Measurements from ENCODE around the gene PLXDC2.

PLXDC2 gene

DNA sequence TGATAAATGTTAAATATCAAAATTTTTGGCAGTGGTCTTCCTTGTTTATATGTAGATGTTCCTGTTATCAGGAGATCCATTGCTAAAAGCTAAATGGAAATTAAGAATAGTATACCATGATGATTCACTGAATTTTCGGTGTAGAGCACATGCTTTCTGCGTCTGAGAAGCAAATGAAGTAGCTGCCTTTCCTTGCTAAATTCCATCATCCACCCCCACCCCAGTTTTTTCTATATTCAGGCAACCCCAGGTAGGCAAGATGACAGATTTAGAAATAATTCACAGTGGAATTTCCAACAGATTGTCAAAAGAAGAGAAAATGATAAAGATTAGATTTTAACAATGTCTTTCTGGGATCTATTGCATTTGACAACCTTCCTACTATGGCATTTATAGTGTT lies 231.9 kb downstream of the PLXDC2 start:
- no peak for DNase-seq (ENCODE audit: low read depth)

DNA sequence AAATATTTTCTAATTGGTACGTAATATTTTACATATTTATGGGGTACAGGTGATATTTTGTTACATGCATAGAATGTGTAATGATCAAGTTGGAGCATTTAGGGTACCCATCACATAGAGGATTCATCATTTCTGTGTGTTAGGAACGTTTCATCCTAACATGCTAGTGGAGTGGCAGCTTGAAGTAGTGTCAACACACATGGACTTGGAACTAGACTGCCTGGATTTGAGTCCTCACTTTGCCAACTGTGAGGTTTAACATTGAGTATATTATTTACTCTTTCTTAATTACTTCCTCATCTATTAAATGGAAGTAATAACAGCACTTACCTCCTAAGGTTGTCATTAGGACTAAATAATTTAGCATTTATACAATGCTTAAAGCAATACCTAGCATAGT lies 241.9 kb downstream of the PLXDC2 start:
- no peak for DNase-seq (ENCODE audit: low read depth)

DNA sequence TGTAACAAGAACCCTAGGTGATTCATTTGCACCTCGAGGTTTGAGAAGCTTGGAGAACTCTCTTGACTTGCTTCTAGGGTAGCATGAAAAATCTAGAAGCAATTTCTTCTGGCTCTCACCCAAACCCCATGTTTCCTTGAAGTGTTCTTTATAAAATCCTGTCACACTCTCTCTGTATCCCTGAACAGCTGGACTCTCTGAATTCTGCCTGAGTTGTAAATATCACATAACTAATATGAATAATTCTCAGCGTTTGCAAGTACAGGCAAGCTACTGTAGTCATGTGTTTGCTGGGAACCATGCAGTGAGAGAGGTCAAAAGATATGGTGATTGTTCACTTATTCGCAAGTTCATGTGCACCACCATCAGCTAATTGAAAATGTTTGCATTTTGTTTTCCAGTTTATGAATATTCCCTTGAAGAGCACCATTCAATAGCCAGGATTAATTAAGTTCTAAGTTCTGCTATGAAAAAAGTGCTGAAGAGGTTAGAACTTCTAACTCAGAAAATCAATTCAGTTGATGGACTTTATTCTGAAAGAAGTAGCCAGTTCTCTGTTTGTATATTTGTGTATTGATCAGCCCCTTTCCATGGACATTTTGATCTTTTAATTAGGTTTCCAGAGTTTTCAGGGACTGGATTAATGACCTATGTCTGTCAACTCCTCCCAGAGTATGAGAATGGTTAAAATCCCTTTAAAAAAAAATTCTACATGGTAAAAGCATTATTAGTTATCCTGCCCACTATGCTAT lies 243.0 kb downstream of the PLXDC2 start:
- DNase-seq (ENCODE audit: low read depth), result no peak

DNA sequence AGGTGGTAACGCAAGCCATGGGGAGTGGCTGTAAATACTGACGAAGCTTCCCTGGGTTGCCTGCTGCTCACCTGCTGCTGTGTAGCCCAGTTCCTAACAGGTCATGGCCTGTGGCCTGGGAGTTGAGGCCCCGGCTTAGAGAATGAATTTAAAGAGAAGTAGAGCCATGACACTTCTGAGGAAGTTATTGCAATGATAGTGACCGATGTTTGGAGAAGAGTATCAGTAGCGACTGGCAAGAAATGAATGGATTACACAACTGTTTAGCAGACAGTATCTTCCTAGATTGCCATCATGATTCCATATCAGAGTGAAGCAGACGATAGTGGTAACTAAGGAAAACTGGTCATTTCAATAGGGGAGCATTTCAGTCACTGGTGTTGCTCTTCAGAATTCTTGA lies 249.6 kb downstream of the PLXDC2 start:
- DNase-seq (ENCODE audit: low read depth), result no peak

DNA sequence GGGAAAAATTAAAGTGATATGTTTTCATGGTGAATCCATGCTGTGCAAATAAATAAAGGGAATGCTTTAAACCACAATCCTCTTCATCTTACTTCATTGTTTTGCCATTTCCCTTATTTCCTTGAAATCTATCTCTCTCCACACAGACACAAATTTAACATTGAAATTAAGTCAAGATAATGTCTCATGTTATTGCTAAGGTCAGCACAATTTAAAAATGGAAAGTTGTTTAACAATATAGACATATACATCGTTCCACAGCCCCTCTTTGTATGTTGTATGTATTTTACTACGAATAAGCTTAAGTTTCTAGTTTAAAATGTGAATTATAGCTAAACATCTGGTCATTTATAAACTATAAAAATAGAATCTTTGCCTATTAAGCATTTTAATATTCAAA lies 256.9 kb downstream of the PLXDC2 start:
- DNase-seq (ENCODE audit: low read depth), result no peak

DNA sequence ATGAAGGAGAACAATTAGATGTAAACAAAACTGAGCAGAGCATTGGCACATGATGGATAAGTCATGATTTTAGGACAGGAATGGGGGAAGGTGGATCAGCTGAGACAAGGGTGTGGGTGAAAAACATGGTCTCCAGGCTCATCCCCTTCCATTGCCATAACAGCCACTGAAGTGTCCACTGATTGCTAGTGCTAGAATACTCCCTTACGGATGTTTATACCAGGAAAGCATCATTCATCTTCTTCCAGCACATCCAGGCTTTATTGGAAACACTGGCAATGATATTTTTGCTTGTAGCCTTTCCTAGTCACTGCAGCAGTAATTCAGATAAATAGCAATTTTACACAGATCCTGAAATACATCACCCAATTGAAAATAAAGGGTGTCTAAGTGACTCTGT lies 259.5 kb downstream of the PLXDC2 start:
- DNase-seq (ENCODE audit: low read depth), result no peak

- DNase-seq (ENCODE audit: low read depth), result no peak
These were observed 268.2 kb downstream of the PLXDC2 start for GRCh38 chr10:20084451-20084850.

DNA sequence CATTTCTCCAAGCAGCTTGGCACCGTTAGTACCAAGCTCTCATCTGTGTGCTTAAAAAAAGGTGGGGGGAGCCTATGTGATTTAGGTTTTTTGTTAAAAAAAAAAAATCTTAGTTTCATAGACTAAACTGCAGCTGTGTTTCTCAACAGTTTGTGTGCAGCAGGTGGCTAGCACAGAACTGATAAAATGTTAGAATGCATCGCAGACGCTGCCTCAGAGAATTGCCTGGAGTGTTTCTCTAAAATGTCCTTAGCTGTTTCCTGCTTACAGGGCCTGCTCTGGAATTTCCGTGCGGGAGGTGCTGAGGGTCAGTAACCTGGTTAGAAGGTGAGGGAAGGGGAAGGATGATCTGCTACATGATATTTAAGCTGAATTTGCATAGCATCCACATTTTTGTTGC lies 268.9 kb downstream of the PLXDC2 start:
- no peak for DNase-seq (ENCODE audit: low read depth)

DNA sequence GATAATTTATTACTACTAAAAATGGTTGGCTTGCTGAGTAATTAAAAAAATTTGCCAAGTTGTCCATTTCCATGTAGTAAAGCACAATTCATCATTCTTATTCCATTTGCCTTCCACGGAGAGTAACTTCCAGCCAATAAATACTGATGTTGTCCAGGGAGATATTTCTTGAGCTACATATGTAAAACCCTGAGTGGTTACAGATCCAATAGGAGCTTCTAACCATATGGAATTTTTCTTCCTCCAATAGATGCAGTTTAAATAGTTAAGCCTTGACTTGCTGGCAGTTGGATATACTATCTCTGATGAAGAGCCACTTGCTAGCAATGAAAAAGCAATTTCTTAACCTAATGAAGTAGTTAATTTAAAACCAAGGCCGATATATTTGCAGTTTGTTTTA lies 271.1 kb downstream of the PLXDC2 start:
- DNase-seq (ENCODE audit: low read depth), result no peak

GRCh38 chr10:20088061-20088701 lies 271.9 kb downstream of the PLXDC2 start:
- no peak for DNase-seq (ENCODE audit: low read depth)

DNA sequence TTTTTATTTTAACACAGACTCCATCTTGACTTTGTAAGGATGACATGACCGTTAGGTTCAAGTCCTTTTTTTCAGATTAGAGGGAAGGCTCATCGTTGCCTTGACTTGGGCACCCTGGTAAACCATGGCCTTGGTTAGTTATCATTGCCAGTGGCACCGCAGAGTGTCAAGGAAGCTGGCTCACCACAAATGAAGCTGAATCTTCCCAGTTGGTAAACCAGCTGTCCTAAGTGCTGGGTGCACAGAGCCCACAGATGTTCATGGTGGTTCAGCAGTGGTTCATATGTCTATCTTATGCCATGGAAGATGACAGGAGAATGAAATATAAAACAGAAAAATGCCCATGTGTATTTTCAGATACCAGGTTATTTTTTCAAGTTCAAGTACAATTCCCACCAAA lies 273.6 kb downstream of the PLXDC2 start:
- DNase-seq (ENCODE audit: low read depth), result no peak

- DNase-seq (ENCODE audit: low read depth), result no peak
These were observed 274.6 kb downstream of the PLXDC2 start for GRCh38 chr10:20090831-20091230.

GRCh38 chr10:20091698-20092097 lies 275.5 kb downstream of the PLXDC2 start:
- DNase-seq (ENCODE audit: low read depth), result no peak

DNA sequence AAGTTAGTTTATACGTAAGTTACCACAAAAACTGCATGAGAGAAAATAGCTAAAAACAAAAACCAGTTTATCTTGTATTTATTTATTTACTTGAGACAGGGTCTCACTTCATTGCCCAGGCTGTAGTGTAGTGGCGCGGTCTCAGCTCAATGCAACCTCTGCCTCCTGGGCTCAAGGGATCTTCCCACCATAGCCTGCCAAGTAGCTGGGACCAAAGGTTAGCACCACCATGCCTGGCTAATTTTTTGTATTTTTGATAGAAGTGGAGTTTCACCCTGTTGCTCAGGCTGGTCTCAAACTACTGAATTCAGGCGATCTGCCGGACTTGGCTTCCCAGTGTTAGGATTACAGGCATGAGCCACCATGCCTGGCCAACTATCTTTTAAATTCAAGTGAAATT lies 277.4 kb downstream of the PLXDC2 start:
- DNase-seq (ENCODE audit: low read depth), result no peak

- no peak for DNase-seq (ENCODE audit: low read depth)
These were observed 278.2 kb downstream of the PLXDC2 start for GRCh38 chr10:20094226-20094976.

GRCh38 chr10:20100171-20100570 lies 283.9 kb downstream of the PLXDC2 start:
- no peak for DNase-seq (ENCODE audit: low read depth)

DNA sequence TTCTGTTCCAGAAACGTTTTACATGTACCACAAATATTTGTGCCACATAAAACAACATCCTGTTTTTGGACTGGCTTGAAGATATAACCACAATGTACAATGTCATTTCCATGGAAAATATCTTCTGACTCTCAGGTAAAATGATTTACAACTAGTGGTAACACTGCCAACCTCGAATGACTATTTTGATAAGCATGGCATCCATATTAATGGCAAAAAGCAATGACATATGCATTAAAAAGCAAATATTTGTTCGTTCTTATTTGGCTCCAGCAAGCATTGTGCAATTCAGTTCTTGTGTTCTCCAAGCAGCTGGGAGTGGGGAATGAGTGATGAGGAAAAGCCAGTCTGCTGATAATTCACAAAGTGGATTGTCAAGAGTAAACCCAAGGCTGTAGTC lies 289.0 kb downstream of the PLXDC2 start:
- DNase-seq (ENCODE audit: low read depth), result no peak

DNA sequence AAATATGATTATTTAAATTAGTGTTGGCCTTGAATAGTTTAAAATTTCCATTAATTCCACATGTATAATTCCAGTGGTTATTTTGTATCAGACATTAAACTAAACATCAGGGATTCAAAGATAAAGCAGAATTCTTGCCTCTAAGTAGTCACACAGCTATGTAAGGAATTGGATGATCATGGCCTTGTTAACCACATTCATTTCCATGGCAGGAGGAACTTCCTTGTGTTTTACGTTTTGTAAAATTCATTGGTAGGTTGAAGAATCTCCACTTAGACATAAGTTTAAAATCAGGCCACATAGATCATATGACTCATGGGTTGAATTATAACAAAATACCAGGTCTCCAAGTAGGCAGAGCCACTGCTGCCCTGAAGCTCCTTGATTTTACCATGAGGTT lies 289.7 kb downstream of the PLXDC2 start:
- DNase-seq (ENCODE audit: low read depth), result no peak

DNA sequence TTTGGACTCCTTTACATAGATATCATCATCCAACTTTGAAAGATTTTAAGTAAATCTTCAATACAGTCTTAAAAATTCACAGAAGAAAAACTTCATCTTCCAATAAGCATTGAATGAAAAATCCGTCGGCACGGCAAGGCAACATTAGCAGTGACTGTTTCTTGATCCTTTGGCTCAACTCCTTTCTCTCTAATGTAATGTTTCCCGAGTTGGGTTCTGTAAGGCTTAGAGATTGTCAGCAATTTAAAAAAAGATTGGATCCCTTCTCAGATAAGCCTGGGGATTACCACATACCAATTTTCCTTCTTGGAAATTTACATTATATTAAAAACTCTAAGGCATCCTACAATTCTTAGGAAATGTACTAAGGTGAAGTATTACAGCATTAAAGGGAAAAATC lies 291.8 kb downstream of the PLXDC2 start:
- no peak for DNase-seq (ENCODE audit: low read depth)

DNA sequence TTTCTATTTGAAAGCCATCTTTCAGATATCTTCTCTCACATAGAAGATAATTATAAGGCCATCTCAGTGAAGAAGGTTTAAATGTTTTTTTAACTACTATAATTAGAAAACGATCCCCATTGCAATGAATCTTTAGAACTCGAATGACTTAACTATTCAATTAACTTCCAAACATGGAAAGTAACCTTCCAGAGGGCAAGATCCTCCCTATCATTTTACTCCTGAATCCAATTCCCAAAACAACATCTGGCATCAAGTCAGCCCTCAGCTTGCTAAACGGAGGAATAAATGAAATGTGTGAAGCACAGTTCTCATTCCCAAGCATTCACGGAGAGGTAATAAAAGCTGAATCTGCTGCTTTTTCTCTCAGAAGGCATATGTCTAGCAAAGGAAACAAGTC lies 293.4 kb downstream of the PLXDC2 start:
- no peak for DNase-seq (ENCODE audit: low read depth)

DNA sequence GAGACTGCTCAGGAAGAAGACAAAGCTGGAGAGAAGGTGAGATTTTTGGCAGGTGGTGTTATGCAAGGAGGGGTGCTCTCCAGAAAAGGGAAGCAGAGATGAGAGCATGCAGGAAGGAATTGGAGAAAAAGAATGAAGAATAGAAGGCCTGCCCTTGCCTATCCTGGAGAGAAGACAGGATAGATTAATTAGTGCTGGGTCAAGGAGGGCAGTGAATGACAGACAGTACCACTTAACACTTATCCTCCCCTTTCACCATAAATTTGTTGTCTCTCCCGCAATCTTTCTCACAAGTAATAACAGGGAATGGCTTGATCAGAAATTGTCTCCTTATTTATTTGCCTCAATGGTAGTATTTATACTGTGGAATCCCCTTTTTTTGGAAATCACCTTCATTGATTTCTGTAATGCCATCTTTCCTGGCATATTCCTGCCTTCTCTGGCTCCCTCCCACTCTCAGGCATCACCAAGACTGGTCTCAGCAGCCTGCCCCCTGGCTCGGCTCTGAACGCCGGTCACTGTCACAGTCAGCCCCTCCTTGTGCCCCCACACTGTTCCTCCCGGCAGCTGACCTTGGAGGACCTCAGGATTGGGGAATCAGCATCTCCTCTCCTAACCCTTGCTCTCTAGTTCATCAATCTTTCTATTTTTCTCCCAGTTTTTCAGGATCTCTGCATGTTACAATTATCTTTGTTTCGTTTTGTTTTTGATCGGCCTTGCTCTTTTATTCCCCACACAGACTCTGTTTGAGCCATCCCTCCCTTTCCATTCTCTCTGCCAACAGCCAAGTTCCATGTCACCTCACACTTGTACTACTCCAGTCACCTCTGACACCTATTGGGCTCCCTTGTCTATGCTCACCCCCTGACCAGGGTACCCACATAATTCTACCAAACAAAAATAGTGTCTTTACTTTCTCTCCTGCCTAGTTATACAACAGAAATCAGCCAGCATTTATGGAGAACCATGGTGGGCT lies 294.2 kb downstream of the PLXDC2 start:
- DNase-seq (ENCODE audit: low read depth), result no peak

DNA sequence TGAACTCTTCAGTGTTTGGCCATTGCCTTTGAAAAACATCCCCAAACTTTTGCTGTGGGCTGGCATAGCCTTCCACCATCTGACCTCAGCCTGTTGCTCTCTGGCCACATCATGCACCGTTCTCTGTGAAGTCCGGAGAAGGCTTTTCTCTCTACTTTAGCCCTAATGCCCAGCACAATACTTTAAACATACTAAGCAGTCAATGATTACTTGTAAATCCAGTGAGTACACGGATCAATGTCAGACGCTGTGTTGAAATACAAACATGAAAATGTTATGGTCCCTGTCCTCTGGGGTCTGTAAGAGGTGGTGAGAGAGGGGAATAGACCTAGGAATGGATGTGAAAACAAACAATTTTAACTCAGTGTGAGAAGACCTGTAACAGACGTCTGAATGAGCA lies 297.9 kb downstream of the PLXDC2 start:
- DNase-seq (ENCODE audit: low read depth), result no peak
